Measurements from ENCODE around the gene STRADA. TPM values are rescaled to one million over a fixed set of nuclear protein-coding genes. Genes with fewer than 3 reads are reported as not detected.
A peak's percentile ranks its signal among the peaks of the same experiment; 100 is the strongest.

Gene STRADA
- total and polyA plus RNA-seq, 2 donors (not counting 3 experiments of a cell fraction or from before 2014, with no cell fraction given) = 47.0 to 53.6 TPM

- Histone ChIP-seq H3K9me3 (replicated peaks; ENCODE audit: control insufficient read depth, insufficient read depth, low read length) (no peaks in the 10 kb centered on the region), H3K4me1 (ENCODE audit: control insufficient read depth, extremely low read depth, insufficient read depth, low read length) (peaks cover 15% of the 10 kb centered on the region), H3K27me3 (ENCODE audit: control insufficient read depth in 2 of 2, insufficient read depth in 2 of 2, low read length in 2 of 2) (no peaks in the 10 kb centered on the region), H3K36me3 (ENCODE audit: control insufficient read depth in 2 of 2, extremely low read depth in 1 of 2, insufficient read depth in 2 of 2, low read length in 2 of 2) (peaks cover 0 to 2% of the 10 kb centered on the region in 2 experiments), H3K79me2 (ENCODE audit: control insufficient read depth, insufficient read depth, low read length) (peaks cover 88% of the 10 kb centered on the region), H4K20me1 (replicated peaks; ENCODE audit: control insufficient read depth, extremely low read depth, insufficient read depth, low read length) (no peaks in the 10 kb centered on the region), H3K4me3 (replicated peaks in 1 of 3; ENCODE audit: insufficient read depth in 1 of 3, low read depth in 1 of 3, low read length in 3 of 3) (peak within 1 kb of the TSS; percentile 77 to 94 (median 94)), H3K27ac (ENCODE audit: insufficient read depth, low read depth, low read length) (peak within 1 kb of the TSS; percentile 78), H3K9me1 (replicated peaks; ENCODE audit: control insufficient read depth, extremely low read depth, insufficient read depth, low read length) (no peaks in the 10 kb centered on the region), H3K9ac (replicated peaks; ENCODE audit: extremely low read depth, insufficient read depth, low read length) (peak within 1 kb of the TSS; percentile 90), H2AFZ (ENCODE audit: low read depth, low read length) (peak within 1 kb of the TSS; percentile 65), H3K4me2 (ENCODE audit: insufficient read depth, low read length) (peak within 1 kb of the TSS; percentile 98)
- TF ChIP-seq CTCF (IDR thresholded peaks at IDR 0.05; ENCODE audit: extremely low read depth in 1 of 2, insufficient read depth in 1 of 2, low read depth in 1 of 2, low read length in 2 of 2) (peak in 1 of 2 donors; percentile 17), FOS (IDR thresholded peaks at IDR 0.05; ENCODE audit: borderline replicate concordance, insufficient read depth, low read length) (no peak), GATA2 (IDR thresholded peaks at IDR 0.05; ENCODE audit: insufficient read depth, insufficient read length, low read depth, low read length) (no peak)
- FAIRE-seq = no peak
- BruUV-seq (replicated peaks) = no TSS peak
- peak; percentile 80 for DNase-seq (ENCODE audit: low read depth, low spot score)
- dilution Hi-C loops (cut with MboI; ENCODE audit: extremely low pct_ligation_motif_present, low sequenced_read_pairs) (no loop called here), intact Hi-C loops (cut with micrococcal nuclease) (loop anchor here (1.0 to 2.0 kb wide), 2 partner anchors 53 to 152 kb away; partner anchors contain the start of genes FTSJ3, MAP3K3 and PSMC5)
- ChIA-PET POLR2A (interaction anchor here (0.8 to 2.4 kb wide), 3 partner anchors 32 to 152 kb away, joined by 3 to 5 read pairs (median 4); partner anchors contain the start of gene MAP3K3), CTCF (interaction anchor here (0.7 to 2.4 kb wide), 10 partner anchors 7 to 349 kb away, joined by 3 to 9 read pairs (median 4); no protein-coding TSS in a partner anchor)
Measured at GRCh38 chr17:63774141-63774968, 32.8 kb upstream of the STRADA start, which contains the start of gene DDX42. Gene DDX42, plus strand, starts transcription at chr17:63774170. Its CDS starts 12,880 bp downstream, at chr17:63787050.

Data from endothelial cell of umbilical vein (primary cell).